ENCODE measurements around the gene S100A1.

Gene S100A1

GRCh38 chr1:153607381-153607780 lies 20.9 kb upstream of the S100A1 start:
- TF ChIP-seq CTCF (IDR thresholded peaks at IDR 0.05) = no peak

DNA sequence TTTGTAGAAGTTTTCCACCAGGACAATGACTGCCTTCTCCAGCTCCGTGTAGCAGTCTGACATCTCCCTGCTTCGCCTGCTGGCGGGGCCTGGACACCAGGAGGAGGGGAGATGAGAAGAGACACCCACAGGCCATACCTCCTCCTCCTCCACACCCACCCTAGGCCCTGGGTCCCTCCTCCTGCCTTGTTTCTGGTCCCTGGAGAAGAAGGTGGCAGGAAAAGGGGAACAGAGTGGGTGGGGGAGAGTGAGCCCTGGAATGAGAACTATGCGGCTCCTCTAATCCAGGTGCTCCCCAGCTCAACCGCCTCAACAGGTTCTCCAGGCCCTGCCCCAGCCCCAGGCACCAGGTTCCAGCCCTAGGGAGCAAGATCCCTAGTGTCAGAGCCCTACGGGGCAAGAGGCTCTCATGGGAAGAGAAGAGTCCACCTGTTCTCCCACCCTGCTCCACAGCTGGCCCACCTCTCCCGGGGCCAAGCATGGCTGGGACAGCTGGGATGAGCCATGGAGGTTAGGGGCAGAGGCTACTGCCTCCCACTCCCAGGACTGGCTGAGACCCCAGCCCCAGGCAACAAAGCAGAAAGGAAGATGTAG lies 20.0 kb upstream of the S100A1 start:
- TF ChIP-seq CTCF (IDR thresholded peaks at IDR 0.05) = no peak

DNA sequence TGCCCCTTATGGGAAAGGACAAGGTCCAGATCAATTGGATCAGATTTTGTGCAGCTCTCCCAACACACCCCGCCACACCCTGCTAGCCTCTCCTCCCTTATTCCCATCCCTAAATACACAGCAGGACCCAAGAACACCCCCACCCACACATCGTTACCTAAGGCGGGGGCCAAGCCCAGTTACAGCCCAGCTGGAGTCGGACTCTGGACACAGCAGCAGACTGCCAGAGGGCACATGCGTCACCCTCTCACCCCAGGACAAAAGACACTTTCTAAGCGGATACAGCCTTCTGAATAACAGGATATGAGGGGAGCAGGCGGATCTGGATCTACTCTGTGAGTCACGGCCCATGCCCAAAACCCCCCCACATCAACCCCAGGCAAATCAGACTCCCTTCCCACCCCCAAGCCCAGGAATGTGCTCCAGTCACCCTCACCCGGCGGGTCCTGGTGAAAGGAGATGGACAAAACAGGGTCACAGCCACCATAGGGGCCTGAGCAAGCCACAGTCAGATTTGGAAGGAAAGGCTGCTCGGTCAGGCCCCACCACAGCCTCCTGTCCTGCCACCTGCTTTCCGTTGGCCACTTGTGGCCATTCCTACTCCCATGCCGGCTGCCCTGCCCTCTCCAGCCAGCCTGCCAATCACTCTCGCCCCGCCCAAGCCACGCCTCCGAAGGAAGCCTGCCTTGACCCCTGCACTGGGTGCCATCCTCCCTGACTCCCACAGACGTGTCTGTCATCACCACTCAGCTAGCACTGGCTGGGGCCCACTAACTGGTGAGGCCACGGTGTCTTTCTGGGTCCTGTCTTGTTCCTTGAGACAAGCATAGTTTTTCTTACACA lies 19.3 kb upstream of the S100A1 start:
- TF ChIP-seq CTCF (IDR thresholded peaks at IDR 0.05) = no peak

- no peak for TF ChIP-seq CTCF (IDR thresholded peaks at IDR 0.05)
Observed at GRCh38 chr1:153609585-153609907, 18.7 kb upstream of the S100A1 start.

- TF ChIP-seq CTCF (IDR thresholded peaks at IDR 0.05) = no peak
Observed at GRCh38 chr1:153610334-153610733, 17.9 kb upstream of the S100A1 start.

DNA sequence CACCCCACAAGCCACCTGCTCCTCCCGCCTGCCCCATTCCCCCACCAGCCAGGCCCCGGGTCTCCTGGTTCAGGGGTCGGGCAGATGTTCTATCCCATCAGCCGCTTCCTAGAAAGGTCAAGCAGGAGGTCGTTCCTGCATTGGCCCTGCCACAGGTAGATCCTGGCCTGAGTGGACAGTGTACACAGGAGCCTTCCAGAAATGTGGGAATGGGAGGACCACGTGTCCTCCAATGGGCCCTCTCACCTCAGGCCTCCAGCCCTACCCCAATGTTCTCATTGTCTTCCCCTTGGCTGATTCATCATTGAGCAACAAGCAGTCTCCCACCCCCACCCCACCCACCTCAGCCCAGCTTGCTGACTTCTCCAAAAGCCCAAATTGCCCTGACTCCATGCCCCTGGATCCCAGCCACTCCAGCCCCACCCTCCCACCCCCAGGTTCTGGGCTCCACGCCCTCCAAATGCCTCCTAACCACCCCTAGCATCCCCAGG lies 17.4 kb upstream of the S100A1 start:
- TF ChIP-seq CTCF (IDR thresholded peaks at IDR 0.05) = no peak

DNA sequence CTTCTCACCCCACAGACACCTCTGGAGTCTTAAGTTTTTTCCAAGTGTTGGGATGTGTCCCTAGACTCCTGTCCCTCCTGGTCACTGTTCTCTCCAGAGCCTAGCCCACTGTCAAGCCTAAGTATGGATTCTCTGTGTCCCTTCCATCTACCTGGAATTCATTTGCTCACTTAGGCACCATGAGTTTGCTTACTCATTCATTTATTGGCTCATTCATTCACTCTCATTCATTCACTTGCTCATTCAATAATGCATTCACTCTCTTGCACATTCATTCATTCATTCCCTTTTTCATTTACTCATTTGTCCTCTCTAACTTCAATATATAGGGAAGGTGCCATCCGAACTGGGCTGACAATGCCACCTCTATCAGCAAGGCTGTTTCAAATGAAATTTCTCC lies 16.9 kb upstream of the S100A1 start:
- TF ChIP-seq CTCF (IDR thresholded peaks at IDR 0.05) = no peak
